Measurements from ENCODE around the gene PDE6H. TPM values are rescaled to one million over a fixed set of nuclear protein-coding genes. Genes with fewer than 3 reads are reported as not detected.
A peak's percentile ranks its signal among the peaks of the same experiment; 100 is the strongest.

The PDE6H gene
- total RNA-seq, 1 experiment from 2014 or later, result not detected

- intact Hi-C loops (cut with micrococcal nuclease; ENCODE audit: unreplicated experiment), result no loop called here
- no peaks in the 10 kb centered on the region for H3K27me3 ChIP-seq (ENCODE audit: insufficient read depth, low read depth)
- H4K20me1 ChIP-seq (ENCODE audit: insufficient read depth), result no peaks in the 10 kb centered on the region
- H3K9me2 ChIP-seq (ENCODE audit: insufficient read depth), result no peaks in the 10 kb centered on the region
- H3K36me3 ChIP-seq (ENCODE audit: low read depth), result no peaks in the 10 kb centered on the region
- no peak overlapping the region for H3K4me2 ChIP-seq
- POLR2A ChIA-PET (ENCODE audit: unreplicated experiment), result no interaction called here
- H3K4me3 ChIP-seq, result no peak overlapping the region
- no peaks in the 10 kb centered on the region for H3K9me3 ChIP-seq (ENCODE audit: insufficient read depth, low read depth)
- no peaks in the 10 kb centered on the region for H3K79me2 ChIP-seq (ENCODE audit: low read depth)
- H2AFZ ChIP-seq, result no peak overlapping the region
- TF ChIP-seq, protein P1, sequence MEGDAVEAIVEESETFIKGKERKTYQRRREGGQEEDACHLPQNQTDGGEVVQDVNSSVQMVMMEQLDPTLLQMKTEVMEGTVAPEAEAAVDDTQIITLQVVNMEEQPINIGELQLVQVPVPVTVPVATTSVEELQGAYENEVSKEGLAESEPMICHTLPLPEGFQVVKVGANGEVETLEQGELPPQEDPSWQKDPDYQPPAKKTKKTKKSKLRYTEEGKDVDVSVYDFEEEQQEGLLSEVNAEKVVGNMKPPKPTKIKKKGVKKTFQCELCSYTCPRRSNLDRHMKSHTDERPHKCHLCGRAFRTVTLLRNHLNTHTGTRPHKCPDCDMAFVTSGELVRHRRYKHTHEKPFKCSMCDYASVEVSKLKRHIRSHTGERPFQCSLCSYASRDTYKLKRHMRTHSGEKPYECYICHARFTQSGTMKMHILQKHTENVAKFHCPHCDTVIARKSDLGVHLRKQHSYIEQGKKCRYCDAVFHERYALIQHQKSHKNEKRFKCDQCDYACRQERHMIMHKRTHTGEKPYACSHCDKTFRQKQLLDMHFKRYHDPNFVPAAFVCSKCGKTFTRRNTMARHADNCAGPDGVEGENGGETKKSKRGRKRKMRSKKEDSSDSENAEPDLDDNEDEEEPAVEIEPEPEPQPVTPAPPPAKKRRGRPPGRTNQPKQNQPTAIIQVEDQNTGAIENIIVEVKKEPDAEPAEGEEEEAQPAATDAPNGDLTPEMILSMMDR (conservative IDR thresholded peaks at IDR 0.05), result peak; percentile 43; the same call in 1 of the 2 replicates
- TF ChIP-seq EZH2 (IDR thresholded peaks at IDR 0.05; ENCODE audit: low read depth), result no peak
- H3F3A ChIP-seq (ENCODE audit: insufficient read depth, low read depth), result no peaks in the 10 kb centered on the region
- BruUV-seq (replicated peaks), result no TSS peak
- no peaks in the 10 kb centered on the region for H3K4me1 ChIP-seq (replicated peaks; ENCODE audit: insufficient read depth)
- H3K27ac ChIP-seq, result no peak overlapping the region
- no peak for DNase-seq
- CTCF ChIA-PET, result no interaction called here
Observed at GRCh38 chr12:15011162-15011561, 38.3 kb downstream of the PDE6H start.

DNA sequence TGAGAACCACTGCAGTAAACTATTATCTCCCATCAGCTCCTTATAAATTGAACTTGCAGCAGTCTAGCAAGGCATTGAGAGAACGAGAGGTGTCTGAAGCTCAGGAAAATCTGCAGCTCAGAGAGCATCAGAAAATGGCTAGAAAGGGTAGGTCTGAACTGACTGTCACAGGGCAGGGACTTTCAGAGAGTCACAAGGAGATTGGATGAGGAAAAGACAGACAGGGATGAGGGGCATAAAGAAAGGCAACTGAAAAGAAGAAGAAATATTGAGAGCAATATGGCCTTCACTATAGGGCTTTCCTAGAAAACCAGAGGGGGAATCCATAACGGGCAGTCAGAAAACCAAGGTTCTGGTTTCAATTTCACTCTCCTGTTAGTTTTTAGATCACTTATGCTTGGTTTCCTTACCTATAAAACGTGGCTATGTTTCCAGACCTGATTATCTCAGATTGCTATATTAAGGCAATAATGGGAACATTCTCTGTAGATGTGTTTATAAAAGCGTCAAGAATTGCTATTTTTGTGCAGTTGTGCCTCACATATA is 40.9 kb downstream of the PDE6H start:
- Histone ChIP-seq H3K4me1 (replicated peaks; ENCODE audit: insufficient read depth) (no peaks in the 10 kb centered on the region), H3F3A (ENCODE audit: insufficient read depth, low read depth) (no peaks in the 10 kb centered on the region), H3K4me3 (no peak overlapping the region), H3K9me2 (ENCODE audit: insufficient read depth) (no peaks in the 10 kb centered on the region), H2AFZ (no peak overlapping the region), H3K36me3 (ENCODE audit: low read depth) (no peaks in the 10 kb centered on the region), H3K9me3 (ENCODE audit: insufficient read depth, low read depth) (no peaks in the 10 kb centered on the region), H3K4me2 (no peak overlapping the region), H3K27me3 (ENCODE audit: insufficient read depth, low read depth) (no peaks in the 10 kb centered on the region), H4K20me1 (ENCODE audit: insufficient read depth) (no peaks in the 10 kb centered on the region), H3K27ac (no peak overlapping the region), H3K79me2 (ENCODE audit: low read depth) (no peaks in the 10 kb centered on the region)
- DNase-seq, result no peak
- ChIA-PET POLR2A (ENCODE audit: unreplicated experiment) (no interaction called here), CTCF (no interaction called here)
- no TSS peak for BruUV-seq (replicated peaks)
- intact Hi-C loops (cut with micrococcal nuclease; ENCODE audit: unreplicated experiment), result no loop called here
- TF ChIP-seq EZH2 (IDR thresholded peaks at IDR 0.05; ENCODE audit: low read depth), result no peak
- TF ChIP-seq, protein P1 (conservative IDR thresholded peaks at IDR 0.05), result no peak

- Histone ChIP-seq H3K79me2 (ENCODE audit: low read depth) (no peaks in the 10 kb centered on the region), H4K20me1 (ENCODE audit: insufficient read depth) (no peaks in the 10 kb centered on the region), H3K36me3 (ENCODE audit: low read depth) (no peaks in the 10 kb centered on the region), H3K4me1 (replicated peaks; ENCODE audit: insufficient read depth) (no peaks in the 10 kb centered on the region), H3K4me2 (no peak overlapping the region), H3K27me3 (ENCODE audit: insufficient read depth, low read depth) (no peaks in the 10 kb centered on the region), H3K27ac (no peak overlapping the region), H2AFZ (no peak overlapping the region), H3F3A (ENCODE audit: insufficient read depth, low read depth) (no peaks in the 10 kb centered on the region), H3K9me3 (ENCODE audit: insufficient read depth, low read depth) (no peaks in the 10 kb centered on the region), H3K9me2 (ENCODE audit: insufficient read depth) (no peaks in the 10 kb centered on the region), H3K4me3 (no peak overlapping the region)
- intact Hi-C loops (cut with micrococcal nuclease; ENCODE audit: unreplicated experiment), result no loop called here
- DNase-seq, result no peak
- ChIA-PET POLR2A (ENCODE audit: unreplicated experiment) (no interaction called here), CTCF (no interaction called here)
- TF ChIP-seq EZH2 (IDR thresholded peaks at IDR 0.05; ENCODE audit: low read depth), result no peak
- TF ChIP-seq, protein P1 (conservative IDR thresholded peaks at IDR 0.05), result no peak
- BruUV-seq (replicated peaks), result no TSS peak
Observed at GRCh38 chr12:15014708-15015107, 41.9 kb downstream of the PDE6H start.
